Esophagus muscularis mucosa (tissue), 4 donors: ENCODE results near the gene NPHP4. TPM values are rescaled to one million over a fixed set of nuclear protein-coding genes. Genes with fewer than 3 reads are reported as not detected.

Experiments
- DNase-seq: peaks from one replicate; pipeline ENCODE4 v3.0.0-alpha.2; 2017; ENCODE audit errors: extremely low spot score
- H3K27ac ChIP-seq, 4 donors: fragments of 200-600 bp; sonication (generic); replicated peaks in 1 of 4; 1 replicate in 3 of 4; 2 replicates in 1 of 4; pipeline ENCODE4 v1.5.1; 2016 to 2019; ENCODE audit warnings: mild to moderate bottlenecking in 1 of 4
- H3K27me3 ChIP-seq, 4 donors: fragments of 200-600 bp; sonication (generic); one replicate each; pipeline versions ENCODE4 v1.5.1 to v1.6.0; 2016 to 2019
- H3K36me3 ChIP-seq, 4 donors: fragments of 200-600 bp; sonication (generic); one replicate each; pipeline ENCODE4 v1.5.1; 2016 to 2019
- H3K4me1 ChIP-seq, 4 donors: fragments of 200-600 bp; sonication (generic); one replicate each; pipeline ENCODE4 v1.5.1; 2016 to 2019
- H3K4me3 ChIP-seq, 4 donors: fragments of 200-600 bp; sonication (generic); 1 replicate in 2 of 4; 2 replicates in 2 of 4; pipeline ENCODE4 v1.5.1; 2016 to 2019; ENCODE audit warnings: mild to moderate bottlenecking in 4 of 4, moderate library complexity in 1 of 4
- H3K9me3 ChIP-seq, 4 donors: fragments of 200-600 bp; sonication (generic); 1 replicate in 3 of 4; 2 replicates in 1 of 4; pipeline ENCODE4 v1.5.1; 2016 to 2019
- EP300 ChIP-seq: sonication (generic); formaldehyde crosslinking; IDR thresholded peaks from one replicate; pipeline ENCODE4 v1.6.1; 2017; ENCODE audit warnings: antibody characterized with exemption
- POLR2A ChIP-seq: fragments of 450-650 bp; IDR thresholded peaks from one replicate; pipeline ENCODE4 v1.6.1; 2017; ENCODE audit warnings: antibody characterized with exemption, moderate library complexity, mild to moderate bottlenecking, low read depth
- POLR2AphosphoS5 ChIP-seq, 2 donors: sonication (generic); formaldehyde crosslinking; IDR thresholded peaks; one replicate each; pipeline ENCODE4 v1.6.1; 2017; ENCODE audit warnings: antibody characterized with exemption in 2 of 2
- WGBS: methylation state at CpG from one replicate; pipeline ENCODE4 v1.1.5; 2018; 5-methylcytosine and 5-hydroxymethylcytosine counted together
- intact Hi-C: fragments of 100-400 bp; cut with DNase I; formaldehyde crosslinking; loops from one replicate; pipeline ENCODE4 v1.15.1; 2023
- total RNA-seq, 4 donors: library from RNA; depleted of rRNA; stranded (reverse); fragments of >200 nt; gene quantifications; one replicate each; pipeline versions ENCODE4 v1.1.0 to v1.2.1, GENCODE V29; 2016
- TF ChIP-seq, protein P1 (sequence below), 3 experiments: fragments of 200-600 bp in 2 of 3; fragments of 450-650 bp in 1 of 3; sonication (generic) in 2 of 3; IDR thresholded peaks; one replicate each; pipeline ENCODE4 v1.5.1; 2017 to 2019; ENCODE audit warnings: antibody characterized with exemption in 3 of 3, mild to moderate bottlenecking in 2 of 3, moderate library complexity in 1 of 3

Gene NPHP4
- total RNA-seq, 4 donors from 2014 or later = 6.5 to 9.1 (median 8.0) TPM

DNA sequence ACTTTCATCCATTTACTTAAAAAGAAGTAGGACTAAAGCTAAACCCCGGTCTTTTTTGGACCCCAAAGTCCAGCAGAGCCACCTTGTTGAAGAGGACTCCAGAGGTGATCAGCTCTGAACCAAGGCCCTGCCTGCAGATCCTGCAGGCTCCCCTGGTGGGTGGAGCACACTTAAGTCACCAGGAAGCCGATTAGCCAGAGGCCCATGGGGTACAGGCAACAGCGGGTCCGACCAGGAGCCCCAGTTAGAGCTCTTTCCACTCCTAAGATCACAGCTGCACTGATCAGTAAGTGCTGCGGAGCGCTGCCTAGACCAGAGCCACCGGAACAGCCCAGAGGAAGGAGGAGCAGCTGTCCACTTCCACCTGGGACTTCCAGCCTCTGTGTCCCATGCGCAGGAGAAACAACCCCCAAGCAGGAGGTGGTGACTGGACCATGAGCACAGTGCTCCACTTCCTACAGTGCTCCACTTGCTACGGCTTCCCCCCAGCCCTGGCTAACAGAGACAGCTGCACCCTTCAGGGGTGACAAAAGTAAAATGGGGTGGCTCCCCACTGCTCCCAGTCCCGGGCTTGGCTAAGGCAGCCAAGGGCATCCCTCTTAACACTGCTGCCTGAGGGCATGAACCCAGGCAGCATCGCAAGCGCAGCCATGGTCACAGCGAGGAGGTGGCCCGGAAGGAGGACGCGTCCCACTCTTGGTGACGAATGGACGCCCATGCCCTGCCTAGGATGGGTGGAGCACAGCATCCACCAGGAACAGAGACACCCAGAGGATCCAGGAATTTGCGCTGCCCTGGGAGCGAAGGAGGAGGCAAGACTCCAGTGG is 58.0 kb downstream of the NPHP4 start:
- TF ChIP-seq POLR2A (no peak), POLR2AphosphoS5 (IDR thresholded peaks at IDR 0.05) (no peak), EP300 (no peak)
- TF ChIP-seq, protein P1, sequence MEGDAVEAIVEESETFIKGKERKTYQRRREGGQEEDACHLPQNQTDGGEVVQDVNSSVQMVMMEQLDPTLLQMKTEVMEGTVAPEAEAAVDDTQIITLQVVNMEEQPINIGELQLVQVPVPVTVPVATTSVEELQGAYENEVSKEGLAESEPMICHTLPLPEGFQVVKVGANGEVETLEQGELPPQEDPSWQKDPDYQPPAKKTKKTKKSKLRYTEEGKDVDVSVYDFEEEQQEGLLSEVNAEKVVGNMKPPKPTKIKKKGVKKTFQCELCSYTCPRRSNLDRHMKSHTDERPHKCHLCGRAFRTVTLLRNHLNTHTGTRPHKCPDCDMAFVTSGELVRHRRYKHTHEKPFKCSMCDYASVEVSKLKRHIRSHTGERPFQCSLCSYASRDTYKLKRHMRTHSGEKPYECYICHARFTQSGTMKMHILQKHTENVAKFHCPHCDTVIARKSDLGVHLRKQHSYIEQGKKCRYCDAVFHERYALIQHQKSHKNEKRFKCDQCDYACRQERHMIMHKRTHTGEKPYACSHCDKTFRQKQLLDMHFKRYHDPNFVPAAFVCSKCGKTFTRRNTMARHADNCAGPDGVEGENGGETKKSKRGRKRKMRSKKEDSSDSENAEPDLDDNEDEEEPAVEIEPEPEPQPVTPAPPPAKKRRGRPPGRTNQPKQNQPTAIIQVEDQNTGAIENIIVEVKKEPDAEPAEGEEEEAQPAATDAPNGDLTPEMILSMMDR (IDR thresholded peaks at IDR 0.05) = no peak
- H3K27ac ChIP-seq = no peak overlapping the region
- DNase-seq = no peak
- H3K36me3 ChIP-seq = peaks cover 0 to 37% (median 23%) of the 10 kb centered on the region in 4 donors
- 92% methylated on average over 17 of the region's 20 CpGs for WGBS
- H3K4me1 ChIP-seq = no peaks in the 10 kb centered on the region
- intact Hi-C loops = no loop called here
- no peak overlapping the region for H3K4me3 ChIP-seq
- no peaks in the 10 kb centered on the region for H3K27me3 ChIP-seq
- no peaks in the 10 kb centered on the region for H3K9me3 ChIP-seq

DNA sequence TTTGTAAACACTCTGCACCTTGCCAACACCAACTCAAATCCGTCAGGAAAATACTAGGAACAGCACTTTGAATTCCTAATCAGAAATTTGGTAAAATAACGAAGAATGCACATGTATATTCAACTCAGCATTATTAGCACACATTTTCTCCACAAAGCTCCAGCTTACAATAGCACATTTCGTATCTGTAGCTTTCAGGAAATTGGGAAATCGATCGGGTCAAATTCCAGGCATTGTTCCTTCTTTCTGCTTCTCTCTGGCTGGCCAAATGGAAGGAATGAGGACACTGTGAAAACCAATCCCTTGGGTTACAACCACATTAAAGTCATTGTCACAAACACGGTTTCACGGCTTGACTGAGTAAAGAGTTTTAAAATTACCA is 58.6 kb downstream of the NPHP4 start:
- TF ChIP-seq, protein P1 (IDR thresholded peaks at IDR 0.05) = no peak
- TF ChIP-seq EP300 = no peak
- no peak for TF ChIP-seq POLR2AphosphoS5 (IDR thresholded peaks at IDR 0.05)
- TF ChIP-seq POLR2A = no peak
- Histone ChIP-seq H3K27me3 (no peaks in the 10 kb centered on the region), H3K36me3 (peaks cover 0 to 37% (median 23%) of the 10 kb centered on the region in 4 donors), H3K27ac (no peak overlapping the region), H3K4me3 (no peak overlapping the region), H3K9me3 (no peaks in the 10 kb centered on the region), H3K4me1 (no peaks in the 10 kb centered on the region)
- DNase-seq = no peak
- intact Hi-C loops = no loop called here
- WGBS = 79% methylated on average over 7 of the region's 7 CpGs

DNA sequence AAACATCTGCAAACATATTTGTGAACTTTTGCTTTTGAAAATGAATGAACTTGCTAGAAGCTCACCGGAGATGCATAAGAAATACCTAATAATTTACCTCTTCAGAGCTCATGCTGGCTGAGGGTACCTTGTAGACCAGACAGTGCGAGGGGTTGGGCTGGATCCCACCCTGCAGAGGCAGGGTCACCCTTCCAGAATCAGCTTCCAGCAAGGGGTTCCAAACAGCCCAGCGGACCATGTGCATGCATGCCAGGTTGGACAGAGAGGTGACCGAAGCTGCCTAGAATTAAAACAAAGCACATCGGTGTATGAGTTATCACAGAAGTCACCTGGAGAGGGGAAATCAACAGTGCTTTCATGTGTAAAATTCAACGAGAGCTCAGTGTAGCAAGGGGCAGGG is 59.2 kb downstream of the NPHP4 start:
- no peaks in the 10 kb centered on the region for H3K9me3 ChIP-seq
- WGBS = 99% methylated on average over 6 of the region's 6 CpGs
- H3K36me3 ChIP-seq = peaks cover 0 to 35% (median 22%) of the 10 kb centered on the region in 4 donors
- no peak for TF ChIP-seq POLR2A
- TF ChIP-seq EP300 = no peak
- no peak for TF ChIP-seq POLR2AphosphoS5 (IDR thresholded peaks at IDR 0.05)
- TF ChIP-seq, protein P1 (IDR thresholded peaks at IDR 0.05) = no peak
- no peak overlapping the region for H3K4me3 ChIP-seq
- DNase-seq = no peak
- H3K27me3 ChIP-seq = no peaks in the 10 kb centered on the region
- no peaks in the 10 kb centered on the region for H3K4me1 ChIP-seq
- intact Hi-C loops = no loop called here
- no peak overlapping the region for H3K27ac ChIP-seq

- intact Hi-C loops = no loop called here
- Histone ChIP-seq H3K27me3 (no peaks in the 10 kb centered on the region), H3K4me3 (no peak overlapping the region), H3K36me3 (peaks cover 0 to 40% (median 26%) of the 10 kb centered on the region in 4 donors), H3K4me1 (no peaks in the 10 kb centered on the region), H3K9me3 (no peaks in the 10 kb centered on the region), H3K27ac (no peak overlapping the region)
- 91% methylated on average over 4 of the region's 4 CpGs for WGBS
- no peak for TF ChIP-seq POLR2A
- TF ChIP-seq POLR2AphosphoS5 (IDR thresholded peaks at IDR 0.05) = no peak
- no peak for TF ChIP-seq EP300
- TF ChIP-seq, protein P1 (IDR thresholded peaks at IDR 0.05) = no peak
- DNase-seq = no peak
Observed at GRCh38 chr1:5928714-5929400, 63.4 kb downstream of the NPHP4 start.
